K562 (cell line): ENCODE measurements around the gene WASL. TPM values are rescaled to one million over a fixed set of nuclear protein-coding genes. Genes with fewer than 3 reads are reported as not detected.

Source experiments
- ATAC-seq: fragments of 200-7000 bp; cut with Tn5 transposase; 3 replicates; pipeline ENCODE4 v1.9.1; 2020; ENCODE audit warnings: moderate library complexity
- BruUV-seq: library from RNA; stranded (reverse); fragments of 400-500 nt; replicated peaks from 2 replicates; lab custom pipeline; 2021; lab: Mats Ljungman, UMichigan
- CTCF ChIA-PET: fragments of 300-600 bp; formaldehyde crosslinking; extraction: SDS; loops from one replicate; lab custom pipeline; 2021; ENCODE audit warnings: low intra/inter-chr PET ratio; lab: Yijun Ruan, JAX
- POLR2A ChIA-PET: fragments of 300-600, 350-650 bp; sonication (Branson Sonifier 250); formaldehyde crosslinking; extraction: SDS; loops from one replicate; lab custom pipeline; 2021; ENCODE audit warnings: antibody characterized with exemption, inconsistent platforms; lab: Yijun Ruan, JAX
- DNase-seq, 4 experiments: peaks; one replicate each; pipeline versions ENCODE4 v3.0.0 to v3.0.0-alpha.2; 2011 to 2018; ENCODE audit warnings: low spot score in 3 of 4, mixed read lengths in 3 of 4; ENCODE audit errors: extremely low read depth in 1 of 4
- FAIRE-seq: peaks from 2 replicates; lab custom pipeline; 2011; peaks lifted over from hg19 to GRCh38; lab: Jason Lieb, UNC
- H2AFZ ChIP-seq: 2 replicates; pipeline ENCODE4 v1.6.0; 2011; ENCODE audit warnings: low read depth, low read length, control low read depth, inconsistent platforms
- H3K27ac ChIP-seq: fragments of 200-600 bp; 3 replicates; pipeline ENCODE4 v1.8.0; 2011; ENCODE audit warnings: low read depth, mild to moderate bottlenecking, control low read depth, inconsistent platforms, low read length, moderate library complexity, mixed read lengths; ENCODE audit errors: extremely low read depth
- H3K27me3 ChIP-seq, 2 experiments: fragments of 300-600 bp in 1 of 2; 2 replicates in 1 of 2; 3 replicates in 1 of 2; pipeline versions ENCODE4 v1.6.0 to v1.8.0; 2011; ENCODE audit warnings: inconsistent platforms in 2 of 2, low read length in 2 of 2, mild to moderate bottlenecking in 1 of 2, mixed read lengths in 1 of 2, moderate library complexity in 1 of 2; ENCODE audit not compliant: control insufficient read depth in 2 of 2, insufficient read depth in 2 of 2
- H3K36me3 ChIP-seq: fragments of 300-600 bp; 3 replicates; pipeline ENCODE4 v1.8.0; 2011; ENCODE audit warnings: mild to moderate bottlenecking, low read length, inconsistent platforms; ENCODE audit not compliant: control insufficient read depth, insufficient read depth
- H3K4me1 ChIP-seq, 2 experiments: fragments of 200-600 bp in 1 of 2; replicated peaks in 1 of 2; 2 replicates in 1 of 2; 3 replicates in 1 of 2; pipeline versions ENCODE4 v1.5.1 to v1.8.0; 2011; ENCODE audit warnings: inconsistent platforms in 2 of 2, low read length in 2 of 2, mild to moderate bottlenecking in 1 of 2, mixed read lengths in 1 of 2, moderate library complexity in 1 of 2; ENCODE audit not compliant: control insufficient read depth in 2 of 2, insufficient read depth in 2 of 2
- H3K4me2 ChIP-seq: 2 replicates; pipeline ENCODE4 v1.6.1; 2011; ENCODE audit warnings: low read length, control low read depth, inconsistent platforms, mixed read lengths; ENCODE audit not compliant: insufficient read depth
- H3K4me3 ChIP-seq: fragments of 200-600 bp; sonication (generic), shearing (Covaris generic); 2 replicates; pipeline ENCODE4 v1.5.1; 2016; ENCODE audit warnings: control low read depth, inconsistent platforms
- H3K79me2 ChIP-seq: fragments of 200-600 bp; 3 replicates; pipeline ENCODE4 v1.8.0; 2011; ENCODE audit warnings: low read length, inconsistent platforms; ENCODE audit not compliant: control insufficient read depth, insufficient read depth
- H3K9ac ChIP-seq, 2 experiments: 2 replicates each; pipeline versions ENCODE4 v1.6.0 to v1.6.1; 2011; ENCODE audit warnings: low read depth in 2 of 2, low read length in 2 of 2, control low read depth in 1 of 2, inconsistent platforms in 1 of 2, mild to moderate bottlenecking in 1 of 2, mixed read lengths in 1 of 2; ENCODE audit not compliant: insufficient read depth in 1 of 2
- H3K9me1 ChIP-seq: one replicate; pipeline ENCODE4 v1.6.0; 2011; ENCODE audit warnings: inconsistent platforms, mild to moderate bottlenecking, low read length, moderate library complexity; ENCODE audit not compliant: control insufficient read depth, insufficient read depth
- H3K9me3 ChIP-seq: replicated peaks from 2 replicates; pipeline ENCODE4 v1.5.1; 2011; ENCODE audit warnings: low read depth, low read length, inconsistent platforms; ENCODE audit not compliant: control insufficient read depth, insufficient read depth
- H4K20me1 ChIP-seq: replicated peaks from 2 replicates; pipeline ENCODE4 v1.6.1; 2011; ENCODE audit warnings: low read length, inconsistent platforms, mixed read lengths; ENCODE audit not compliant: control insufficient read depth, insufficient read depth
- BHLHE40 ChIP-seq: IDR thresholded peaks from 2 replicates; pipeline ENCODE4 v1.6.1; 2011; ENCODE audit warnings: low read length, improper control_type of control experiment
- CC2D1A ChIP-seq: fragments of 450-650 bp; IDR thresholded peaks from 2 replicates; pipeline ENCODE4 v1.6.1; 2017; ENCODE audit warnings: mild to moderate bottlenecking
- FOXA1 ChIP-seq: fragments of 450-650 bp; IDR thresholded peaks from 2 replicates; pipeline ENCODE4 v1.6.1; 2016; ENCODE audit warnings: mild to moderate bottlenecking, borderline replicate concordance
- HES1 ChIP-seq: fragments of 450-650 bp; IDR thresholded peaks from 2 replicates; pipeline ENCODE4 v1.6.1; 2016; ENCODE audit warnings: low read depth, mild to moderate bottlenecking, moderate library complexity
- NR2C2 ChIP-seq, 2 experiments: fragments of 200-800 bp in 1 of 2; sonication (Bioruptor generic) in 1 of 2; sonication (generic) in 1 of 2; formaldehyde crosslinking in 1 of 2; IDR thresholded peaks; 2 replicates each; pipeline versions ENCODE4 v1.6.1 to v1.8.0; 2016 to 2022; ENCODE audit warnings: mild to moderate bottlenecking in 1 of 2, missing compliant biosample characterization in 1 of 2, missing genetic modification characterization in 1 of 2, missing genetic modification reagents in 1 of 2
- NR4A1 ChIP-seq, 2 experiments: fragments of 250-450 bp in 1 of 2; fragments of 450-650 bp in 1 of 2; sonication (Bioruptor Pico) in 1 of 2; IDR thresholded peaks; 2 replicates each; pipeline versions ENCODE4 v1.4.0 to v1.6.1; 2016 to 2020; ENCODE audit warnings: mild to moderate bottlenecking in 2 of 2, missing compliant biosample characterization in 1 of 2, missing genetic modification characterization in 1 of 2, moderate library complexity in 1 of 2
- PHB ChIP-seq: fragments of 250-450 bp; sonication (Bioruptor Pico); IDR thresholded peaks from 2 replicates; pipeline ENCODE4 v1.5.0; 2021
- POLR2AphosphoS2 ChIP-seq: IDR thresholded peaks from 2 replicates; pipeline ENCODE4 v1.6.1; 2012; ENCODE audit warnings: low read length, improper control_type of control experiment
- RBM14 ChIP-seq: fragments of 200-400 bp; formaldehyde crosslinking; IDR thresholded peaks from 2 replicates; pipeline ENCODE4 v1.6.1; 2018; ENCODE audit warnings: low read depth, mild to moderate bottlenecking, low read length, moderate library complexity, borderline replicate concordance; ENCODE audit not compliant: insufficient read depth
- SMAD2 ChIP-seq: fragments of 150-350 bp; IDR thresholded peaks from 2 replicates; pipeline ENCODE4 v1.6.1; 2014; ENCODE audit warnings: low read depth, mild to moderate bottlenecking, low read length
- SUPT5H ChIP-seq: fragments of 450-650 bp; IDR thresholded peaks from 2 replicates; pipeline ENCODE4 v1.6.1; 2016
- TAF7 ChIP-seq: fragments of 450-650 bp; IDR thresholded peaks from 2 replicates; pipeline ENCODE4 v1.6.1; 2016; ENCODE audit warnings: missing genetic modification characterization, missing compliant biosample characterization
- TBL1XR1 ChIP-seq, 2 experiments: IDR thresholded peaks; 2 replicates each; pipeline ENCODE4 v1.6.1; 2012; ENCODE audit warnings: improper control_type of control experiment in 2 of 2, low read length in 2 of 2, mild to moderate bottlenecking in 1 of 2
- ZNF263 ChIP-seq: sonication (generic); formaldehyde crosslinking; IDR thresholded peaks from 2 replicates; pipeline ENCODE4 v1.8.0; 2022; ENCODE audit warnings: mild to moderate bottlenecking, missing genetic modification reagents, borderline replicate concordance
- ZNF384 ChIP-seq: IDR thresholded peaks from 2 replicates; pipeline ENCODE4 v1.6.1; 2012; ENCODE audit warnings: low read depth, low read length, improper control_type of control experiment
- ZNF589 ChIP-seq: fragments of 200-800 bp; sonication (Bioruptor generic); IDR thresholded peaks from 2 replicates; pipeline ENCODE4 v1.6.1; 2016; ENCODE audit warnings: low read depth, missing genetic modification characterization, missing compliant biosample characterization
- ZZZ3 ChIP-seq: fragments of 450-650 bp; IDR thresholded peaks from 2 replicates; pipeline ENCODE4 v1.6.1; 2016; ENCODE audit warnings: antibody characterized with exemption, mild to moderate bottlenecking, moderate library complexity
- WGBS: fragments of 100-300 bp; shearing (Covaris generic); methylation state at CpG from one replicate; pipeline ENCODE4 v1.1.6; 2016; ENCODE audit warnings: low coverage, mixed read lengths; ENCODE audit not compliant: insufficient coverage; ENCODE audit errors: missing lambda C conversion rate; 5-methylcytosine and 5-hydroxymethylcytosine counted together
- in situ Hi-C: fragments of 300-500 bp; cut with MboI; formaldehyde crosslinking; loops from 4 replicates; pipeline ENCODE4 v1.15.0; 2018; ENCODE audit warnings: inconsistent platforms, mixed read lengths
- intact Hi-C: fragments of 100-400 bp; cut with micrococcal nuclease; formaldehyde crosslinking; loops from 2 replicates; pipeline ENCODE4 v1.14.2; 2022
- polyA plus RNA-seq, 8 experiments: library from polyadenylated mRNA; depleted of rRNA in 4 of 8; stranded (reverse) in 5 of 8; unstranded in 3 of 8; fragments of >200 nt; fragmentation: Nextera tagmentation in 2 of 8; fragmentation: Illumina TruSeq in 1 of 8; extraction: Ambion mirVana in 2 of 8; extraction: Trizol in 1 of 8; gene quantifications; 2 replicates each; pipeline versions ENCODE4 v1.2.1 to v1.2.3, GENCODE V29; 2011 to 2014; ENCODE audit warnings: inconsistent platforms in 1 of 8, missing spikeins in 1 of 8
- total RNA-seq, 7 experiments: library from RNA; depleted of rRNA in 6 of 7; stranded (reverse); fragments of >200 nt in 6 of 7; fragmentation: Illumina TruSeq in 2 of 7; extraction: Trizol in 2 of 7; gene quantifications; 2 replicates each; pipeline versions ENCODE4 v1.2.1 to v1.2.3, GENCODE V29; 2011 to 2021; ENCODE audit warnings: low replicate concordance in 1 of 7

WASL gene
- total and polyA plus RNA-seq, 9 of the 15 experiments (the other 6 are each of a cell fraction or from before 2014, with no cell fraction given), result 3.2 to 13.9 (median 8.3) TPM

DNA sequence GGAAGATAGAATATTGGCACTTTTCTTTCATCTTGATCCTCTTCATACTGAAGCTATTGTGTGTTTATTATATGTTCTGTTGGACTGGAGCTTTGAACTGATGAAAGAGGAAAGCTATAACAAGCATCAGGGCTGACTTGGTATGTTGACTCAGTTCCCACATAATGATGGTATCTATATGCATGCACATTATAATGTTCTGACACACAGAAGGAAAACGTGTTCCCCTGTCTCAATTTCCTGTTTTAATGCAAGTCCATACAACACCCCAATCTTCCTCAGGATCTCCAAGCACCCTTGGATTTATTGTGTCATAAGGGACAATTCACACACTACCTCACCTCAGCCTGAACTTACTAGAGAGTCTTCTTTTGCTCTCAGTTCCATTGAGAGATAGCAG is 8.3 kb upstream of the WASL start (continued):
- no peak for TF ChIP-seq TAF7 (tag)
- TF ChIP-seq CC2D1A, result no peak
- TF ChIP-seq FOXA1, result no peak
- TF ChIP-seq POLR2AphosphoS2, result no peak
- peak; percentile 49 for TF ChIP-seq ZNF589 (CRISPR knock-in tag)
- TF ChIP-seq RBM14, result no peak
- TF ChIP-seq NR4A1 (CRISPR knock-in tag; IDR thresholded peaks at IDR 0.05), result no peak
- TF ChIP-seq NR4A1 (tag; IDR thresholded peaks at IDR 0.05), result no peak
- TF ChIP-seq SUPT5H, result no peak
- no peak for TF ChIP-seq NR2C2 (CRISPR knock-in tag; IDR thresholded peaks at IDR 0.05)
- TF ChIP-seq NR2C2 (tag; IDR thresholded peaks at IDR 0.05), result no peak; the same call in 1 of the 2 replicates
- TF ChIP-seq TBL1XR1 (IDR thresholded peaks at IDR 0.05; ENCODE audit: low read length in 2 of 2), result no peak
- no peak for TF ChIP-seq PHB (CRISPR knock-in tag)
- TF ChIP-seq BHLHE40, result peak; percentile 21; the same call in 1 of the 2 replicates
- TF ChIP-seq SMAD2, result no peak

- Histone ChIP-seq H3K9ac (no peak overlapping the region), H3K4me2 (no peak overlapping the region), H3K9me1 (no peaks in the 10 kb centered on the region), H3K79me2 (peaks cover 24% of the 10 kb centered on the region), H4K20me1 (no peaks in the 10 kb centered on the region), H3K36me3 (no peaks in the 10 kb centered on the region), H3K4me3 (no peak overlapping the region), H2AFZ (no peak overlapping the region), H3K27ac (no peak overlapping the region), H3K9me3 (no peaks in the 10 kb centered on the region), H3K27me3 (no peaks in the 10 kb centered on the region)
- ChIA-PET POLR2A (interaction anchor here (1.2 kb wide), 1 partner anchor 10 kb away, joined by 3 read pairs; no protein-coding TSS in a partner anchor), CTCF (no interaction called here)
- in situ Hi-C loops (no loop called here), intact Hi-C loops (no loop called here)
- FAIRE-seq, result no peak
- ATAC-seq, result no peak
- 66% methylated on average over 1 of the region's 1 CpG for WGBS
- BruUV-seq, result no TSS peak
- no peak for DNase-seq
- no peak for TF ChIP-seq ZZZ3
- TF ChIP-seq ZNF263 (CRISPR knock-in tag), result no peak
- TF ChIP-seq HES1, result no peak
- no peak for TF ChIP-seq ZNF384
- TF ChIP-seq, all 486 proteins: peak for 0
- H3K4me1 ChIP-seq, result peaks cover 0 to 16% of the 10 kb centered on the region in 2 experiments; a peak in 3 of 5 replicates
These were observed 6.5 kb upstream of the WASL start for GRCh38 chr7:123755338-123755737.
